Muscle of arm (tissue), 12 donors: ENCODE measurements around the gene BTBD7. TPM values are rescaled to one million over a fixed set of nuclear protein-coding genes. Genes with fewer than 3 reads are reported as not detected.

Source experiments
- DNase-seq: peaks from one replicate; pipeline ENCODE4 v3.0.0-alpha.2; 2013
- polyA plus RNA-seq, 12 donors: library from polyadenylated mRNA; unstranded; fragments of 120-200 nt; gene quantifications; one replicate each; pipeline ENCODE4 v1.2.1, GENCODE V29; 2013; ENCODE audit not compliant: insufficient read length in 12 of 12

The BTBD7 gene
- polyA plus RNA-seq, 12 donors = 18.7 to 32.9 (median 24.8) TPM; not detected in 1

GRCh38 chr14:93302688-93303581, 29.9 kb downstream of the BTBD7 start:
- DNase-seq = no peak

GRCh38 chr14:93301821-93302447, 30.9 kb downstream of the BTBD7 start:
- no peak for DNase-seq

GRCh38 chr14:93299866-93300265, 33.0 kb downstream of the BTBD7 start:
- DNase-seq = no peak

- no peak for DNase-seq
These were observed 33.4 kb downstream of the BTBD7 start for GRCh38 chr14:93299416-93299815.

GRCh38 chr14:93295541-93296220, 37.2 kb downstream of the BTBD7 start:
- no peak for DNase-seq

- DNase-seq = no peak
These were observed 46.5 kb downstream of the BTBD7 start for GRCh38 chr14:93286212-93286890.

- no peak for DNase-seq
These were observed 47.8 kb downstream of the BTBD7 start for GRCh38 chr14:93285044-93285443.

- DNase-seq = no peak
These were observed 50.9 kb downstream of the BTBD7 start for GRCh38 chr14:93281937-93282336.

GRCh38 chr14:93280743-93281142, 52.1 kb downstream of the BTBD7 start:
- DNase-seq = no peak

- no peak for DNase-seq
These were observed 56.7 kb downstream of the BTBD7 start for GRCh38 chr14:93276031-93276716.

GRCh38 chr14:93274055-93274806, 58.6 kb downstream of the BTBD7 start:
- DNase-seq = no peak

GRCh38 chr14:93271111-93271510, 61.7 kb downstream of the BTBD7 start:
- no peak for DNase-seq

GRCh38 chr14:93269341-93270068, 63.3 kb downstream of the BTBD7 start:
- DNase-seq = no peak

- no peak for DNase-seq
These were observed 64.4 kb downstream of the BTBD7 start for GRCh38 chr14:93268406-93268805.

GRCh38 chr14:93267149-93267711, 65.6 kb downstream of the BTBD7 start:
- DNase-seq = no peak

- DNase-seq = no peak
These were observed 66.7 kb downstream of the BTBD7 start for GRCh38 chr14:93266127-93266526.

GRCh38 chr14:93263416-93263815, 69.4 kb downstream of the BTBD7 start:
- no peak for DNase-seq

- DNase-seq = no peak
These were observed 70.4 kb downstream of the BTBD7 start for GRCh38 chr14:93262446-93262845.

GRCh38 chr14:93249128-93249831, 83.6 kb downstream of the BTBD7 start:
- DNase-seq = no peak
